Osteoblast (primary cell): Measurements from ENCODE around the gene CLECL1. TPM values are rescaled to one million over a fixed set of nuclear protein-coding genes. Genes with fewer than 3 reads are reported as not detected.
A peak's percentile ranks its signal among the peaks of the same experiment; 100 is the strongest.

Experiments
- DNase-seq: peaks from one replicate; pipeline ENCODE4 v3.0.0; 2011; ENCODE audit warnings: low spot score, mixed read lengths; ENCODE audit not compliant: insufficient read length; ENCODE audit errors: missing footprints
- H2AFZ ChIP-seq: 2 replicates; pipeline ENCODE4 v1.6.0; 2011; ENCODE audit warnings: mild to moderate bottlenecking, low read length
- H3K27ac ChIP-seq: 2 replicates; pipeline ENCODE4 v1.5.1; 2011; ENCODE audit warnings: mild to moderate bottlenecking, low read depth, low read length, moderate library complexity
- H3K27me3 ChIP-seq: 2 replicates; pipeline ENCODE4 v1.6.0; 2012; ENCODE audit warnings: mild to moderate bottlenecking, control low read depth, inconsistent platforms, low read length, moderate library complexity; ENCODE audit not compliant: insufficient read depth
- H3K36me3 ChIP-seq: 2 replicates; pipeline ENCODE4 v1.5.1; 2011; ENCODE audit warnings: mild to moderate bottlenecking, low read length, control low read depth, moderate library complexity; ENCODE audit not compliant: insufficient read depth
- H3K4me1 ChIP-seq: 2 replicates; pipeline ENCODE4 v1.5.1; 2011; ENCODE audit warnings: mild to moderate bottlenecking, low read length, control low read depth, moderate library complexity; ENCODE audit not compliant: insufficient read depth
- H3K4me2 ChIP-seq: 2 replicates; pipeline ENCODE4 v1.6.0; 2011; ENCODE audit warnings: mild to moderate bottlenecking, low read length; ENCODE audit not compliant: insufficient read depth
- H3K4me3 ChIP-seq: fragments of 200-600 bp; sonication (generic); 3 replicates; pipeline ENCODE4 v1.5.1; 2012; ENCODE audit warnings: mild to moderate bottlenecking, low read length, inconsistent platforms; ENCODE audit not compliant: insufficient read depth
- H3K79me2 ChIP-seq: 2 replicates; pipeline ENCODE4 v1.6.0; 2012; ENCODE audit warnings: mild to moderate bottlenecking, low read length, control low read depth, inconsistent platforms; ENCODE audit not compliant: insufficient read depth
- H3K9me3 ChIP-seq: 2 replicates; pipeline ENCODE4 v1.5.1; 2011; ENCODE audit warnings: low read depth, low read length, control low read depth
- H4K20me1 ChIP-seq: 2 replicates; pipeline ENCODE4 v1.6.0; 2012; ENCODE audit warnings: mild to moderate bottlenecking, low read length, control low read depth; ENCODE audit not compliant: insufficient read depth
- CTCF ChIP-seq: IDR thresholded peaks from 2 replicates; pipeline ENCODE4 v1.5.1; 2011; ENCODE audit warnings: mild to moderate bottlenecking, low read depth, low read length, moderate library complexity; ENCODE audit errors: extremely low read depth
- total RNA-seq: library from RNA; depleted of rRNA; stranded (reverse); fragments of >200 nt; gene quantifications from 2 replicates; pipeline ENCODE4 v1.2.3, GENCODE V29; 2012

The CLECL1 gene
- total RNA-seq, 1 donor = not detected

- TF ChIP-seq CTCF = no peak
- no peaks in the 10 kb centered on the region for H3K27me3 ChIP-seq
- H3K4me3 ChIP-seq = no peak overlapping the region
- H3K4me1 ChIP-seq = no peaks in the 10 kb centered on the region
- no peaks in the 10 kb centered on the region for H3K9me3 ChIP-seq
- no peak overlapping the region for H2AFZ ChIP-seq
- H3K36me3 ChIP-seq = no peaks in the 10 kb centered on the region
- H3K4me2 ChIP-seq = no peak overlapping the region
- DNase-seq = no peak
- H3K79me2 ChIP-seq = no peaks in the 10 kb centered on the region
- no peaks in the 10 kb centered on the region for H4K20me1 ChIP-seq
- no peak overlapping the region for H3K27ac ChIP-seq
These were observed 19.4 kb upstream of the CLECL1 start for GRCh38 chr12:9752145-9752933.

GRCh38 chr12:9751204-9752144 lies 18.6 kb upstream of the CLECL1 start:
- no peak overlapping the region for H2AFZ ChIP-seq
- H3K4me3 ChIP-seq = no peak overlapping the region
- no peaks in the 10 kb centered on the region for H3K27me3 ChIP-seq
- no peaks in the 10 kb centered on the region for H3K79me2 ChIP-seq
- H3K4me2 ChIP-seq = peak overlapping the region; percentile 53
- H3K4me1 ChIP-seq = no peaks in the 10 kb centered on the region
- no peaks in the 10 kb centered on the region for H4K20me1 ChIP-seq
- no peak for DNase-seq
- no peak for TF ChIP-seq CTCF
- no peaks in the 10 kb centered on the region for H3K9me3 ChIP-seq
- no peak overlapping the region for H3K27ac ChIP-seq
- H3K36me3 ChIP-seq = no peaks in the 10 kb centered on the region

GRCh38 chr12:9750276-9751203 lies 17.6 kb upstream of the CLECL1 start:
- Histone ChIP-seq H3K27ac (no peak overlapping the region), H2AFZ (no peak overlapping the region), H3K27me3 (no peaks in the 10 kb centered on the region), H3K4me2 (peak overlapping the region; percentile 53), H4K20me1 (no peaks in the 10 kb centered on the region), H3K4me1 (no peaks in the 10 kb centered on the region), H3K79me2 (no peaks in the 10 kb centered on the region), H3K4me3 (no peak overlapping the region), H3K9me3 (no peaks in the 10 kb centered on the region), H3K36me3 (no peaks in the 10 kb centered on the region)
- peak; percentile 80 for TF ChIP-seq CTCF
- peak; percentile 79 for DNase-seq
